A172 (cell line): ENCODE measurements around the gene L2HGDH. TPM values are rescaled to one million over a fixed set of nuclear protein-coding genes. Genes with fewer than 3 reads are reported as not detected.
"Not testable (repeated sequence)": the region's sequence is repeated elsewhere in the genome, so short reads cannot be mapped to it uniquely, and the experiment has no call there.

Experiments used
- DNase-seq: peaks from one replicate; pipeline ENCODE4 v3.0.0-alpha.2; 2015; ENCODE audit warnings: low spot score
- total RNA-seq: library from RNA; depleted of rRNA; stranded (reverse); fragments of >200 nt; shearing (Covaris generic); gene quantifications from 2 replicates; pipeline ENCODE4 v1.2.3, GENCODE V29; 2014; rRNA removed

The L2HGDH gene
- 3.3 and 3.7 TPM in 2 replicates for total RNA-seq

GRCh38 chr14:50311972-50312733, at the start of gene L2HGDH, which contains the start of gene DMAC2L:
L2HGDH (minus strand) TSS chr14:50312229; CDS start chr14:50312150, 79 bp downstream.
DMAC2L (plus strand) TSS chr14:50312324; CDS start chr14:50321488, 9,164 bp downstream.
- peak; percentile 72 for DNase-seq

- no peak for DNase-seq
These were observed 48.8 kb upstream of the L2HGDH start for GRCh38 chr14:50360851-50361250.

DNA sequence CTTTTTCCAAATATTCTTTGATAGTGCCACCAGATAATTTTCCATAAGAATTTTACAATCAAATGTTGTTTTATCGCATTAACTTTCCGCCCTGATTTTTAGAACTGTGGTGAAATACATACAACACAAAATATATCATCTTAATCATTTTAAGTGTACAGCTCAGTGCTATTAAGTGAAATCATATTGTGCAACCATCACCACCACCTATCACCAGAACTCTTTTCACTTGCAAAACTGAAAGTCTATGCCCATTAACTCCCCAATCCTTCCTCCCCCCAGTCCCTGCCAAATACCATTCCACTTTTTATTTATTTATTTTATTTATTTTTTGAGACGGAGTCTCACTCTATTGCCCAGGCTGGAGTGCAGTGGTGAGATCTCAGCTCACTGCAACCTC, 48.1 kb upstream of the L2HGDH start:
- no peak for DNase-seq

DNA sequence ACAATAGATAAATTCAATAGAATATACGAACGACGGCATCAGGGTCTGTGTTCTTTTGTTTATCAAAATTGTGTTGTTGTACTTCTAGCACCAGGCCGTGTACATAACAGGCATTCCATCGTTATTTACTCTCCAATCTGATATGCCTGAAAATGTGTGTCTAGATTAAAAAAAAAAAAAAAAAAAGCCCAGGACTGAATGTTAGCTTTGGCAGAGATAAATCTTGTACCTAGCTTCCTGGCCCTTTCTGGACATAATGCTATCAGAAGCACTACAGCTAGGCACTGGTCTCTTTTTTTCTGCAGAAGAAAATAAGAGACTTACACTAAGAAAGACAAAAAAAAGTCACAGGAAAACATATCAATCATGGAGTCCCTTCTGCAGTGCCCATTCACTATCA, 47.6 kb upstream of the L2HGDH start:
- no peak for DNase-seq

GRCh38 chr14:50357753-50358395, 45.8 kb upstream of the L2HGDH start:
- no peak for DNase-seq

DNA sequence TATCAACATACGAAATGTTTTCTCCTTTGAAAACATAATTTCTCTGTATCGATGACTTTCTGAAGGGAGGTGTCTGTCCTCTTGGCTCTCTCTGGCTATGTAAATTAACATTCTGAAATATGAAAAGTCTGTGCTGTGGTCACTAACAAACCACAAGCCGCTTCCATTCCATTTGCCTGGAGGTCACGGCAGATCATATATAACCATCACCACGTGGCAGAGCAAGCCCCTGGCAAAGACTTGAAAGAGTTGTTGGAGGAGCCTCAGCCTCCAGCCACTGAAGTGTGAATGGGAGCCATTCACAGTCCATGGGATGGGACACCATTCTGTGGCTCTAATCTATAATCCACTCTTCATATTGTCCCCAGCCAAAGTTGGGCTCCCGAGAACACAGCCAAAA, 45.1 kb upstream of the L2HGDH start:
- no peak for DNase-seq

DNA sequence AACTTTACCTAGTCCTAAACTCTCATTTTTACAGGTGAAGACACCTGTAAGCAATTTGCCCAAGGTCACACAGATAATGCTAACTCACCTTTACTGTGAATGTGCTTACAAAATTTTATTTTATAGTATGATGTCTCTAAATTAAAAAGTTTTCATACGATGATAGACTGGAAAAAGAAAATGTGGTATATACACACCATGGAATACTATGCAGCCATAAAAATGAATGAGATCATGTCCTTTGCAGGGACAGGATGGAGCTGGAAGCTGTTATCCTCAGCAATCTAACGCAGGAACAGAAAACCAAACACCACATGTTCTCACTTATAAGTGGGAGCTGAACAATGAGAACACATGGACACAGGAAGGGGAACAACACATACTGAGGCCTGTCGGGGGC, 44.3 kb upstream of the L2HGDH start:
- not testable (repeated sequence) for DNase-seq

GRCh38 chr14:50355692-50356091, 43.7 kb upstream of the L2HGDH start:
- no peak for DNase-seq

DNA sequence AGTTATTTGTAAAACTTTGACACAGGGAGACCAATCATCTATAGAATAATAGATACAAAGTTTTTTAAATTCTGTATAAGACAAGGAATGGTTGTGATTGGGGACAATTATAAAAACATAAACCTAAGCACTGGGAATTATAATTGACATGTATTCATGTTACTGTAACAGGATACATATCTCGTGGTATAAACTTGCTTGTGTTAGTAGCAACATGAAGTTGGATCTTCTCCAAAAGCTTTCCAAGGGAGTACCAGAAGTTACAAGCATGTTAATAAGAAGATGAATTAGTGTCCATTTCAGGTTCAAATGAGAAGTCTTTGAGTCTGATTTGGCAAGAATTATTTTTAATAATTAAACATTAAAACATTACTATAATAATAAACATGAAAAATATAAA, 42.5 kb upstream of the L2HGDH start:
- DNase-seq: no peak

DNA sequence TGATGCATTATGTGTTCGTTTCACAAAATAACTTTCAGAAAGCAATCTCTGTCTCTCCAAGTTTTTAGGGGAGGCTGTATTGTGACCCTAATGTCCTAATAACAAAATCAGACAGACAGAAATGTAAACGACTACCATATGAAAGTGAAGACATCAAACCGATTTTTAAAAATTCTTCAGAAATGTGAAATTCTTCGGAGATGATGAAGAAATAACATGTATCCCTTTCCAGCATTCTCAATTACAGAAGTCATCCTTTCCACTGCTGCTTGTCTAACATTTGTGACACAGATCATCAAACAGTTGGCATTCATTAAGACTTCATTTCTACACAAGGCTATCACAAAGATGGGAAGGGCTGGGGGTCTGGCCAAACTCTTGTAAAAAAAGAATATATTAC, 41.1 kb upstream of the L2HGDH start:
- DNase-seq: no peak

DNA sequence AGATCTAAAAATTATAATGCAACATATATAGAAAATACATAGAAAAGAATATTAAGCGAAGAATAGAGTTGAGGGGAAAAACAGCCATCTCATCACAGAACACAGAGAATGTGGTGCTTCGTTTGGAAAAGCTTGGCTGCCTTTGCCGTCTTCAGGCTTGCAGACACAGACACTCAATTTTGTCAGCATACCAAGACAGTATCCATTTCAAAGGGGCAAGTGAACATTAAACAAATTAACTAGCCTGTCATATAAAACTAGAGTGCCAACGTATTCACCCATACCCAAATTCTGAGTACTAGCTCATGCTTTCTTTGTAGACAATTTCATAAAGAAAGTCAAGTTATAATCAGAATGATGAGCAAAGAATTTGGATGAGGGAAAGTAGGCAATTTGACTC, 40.6 kb upstream of the L2HGDH start:
- no peak for DNase-seq

GRCh38 chr14:50350975-50351374, 38.9 kb upstream of the L2HGDH start:
- peak; percentile 15 for DNase-seq

DNA sequence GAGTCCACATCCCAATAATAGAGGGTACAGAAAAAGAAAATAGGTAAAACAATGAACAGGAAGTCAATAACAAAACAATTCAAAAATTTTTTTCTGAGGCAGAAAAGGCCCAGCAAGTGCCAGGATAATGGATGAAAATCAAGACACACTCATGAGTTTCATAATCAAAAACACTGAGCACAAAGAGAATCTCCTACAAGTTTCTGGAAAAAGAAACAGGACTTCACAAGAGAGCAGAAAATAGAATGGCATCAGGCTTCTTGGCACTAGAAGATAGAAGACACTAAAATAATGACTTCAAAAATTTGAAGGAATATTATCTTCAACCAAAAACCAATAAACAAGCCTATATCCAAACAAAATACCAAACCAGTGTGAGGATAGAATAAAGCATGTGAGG, 36.9 kb upstream of the L2HGDH start:
- DNase-seq: no peak

GRCh38 chr14:50347521-50347920, 35.5 kb upstream of the L2HGDH start:
- no peak for DNase-seq

DNA sequence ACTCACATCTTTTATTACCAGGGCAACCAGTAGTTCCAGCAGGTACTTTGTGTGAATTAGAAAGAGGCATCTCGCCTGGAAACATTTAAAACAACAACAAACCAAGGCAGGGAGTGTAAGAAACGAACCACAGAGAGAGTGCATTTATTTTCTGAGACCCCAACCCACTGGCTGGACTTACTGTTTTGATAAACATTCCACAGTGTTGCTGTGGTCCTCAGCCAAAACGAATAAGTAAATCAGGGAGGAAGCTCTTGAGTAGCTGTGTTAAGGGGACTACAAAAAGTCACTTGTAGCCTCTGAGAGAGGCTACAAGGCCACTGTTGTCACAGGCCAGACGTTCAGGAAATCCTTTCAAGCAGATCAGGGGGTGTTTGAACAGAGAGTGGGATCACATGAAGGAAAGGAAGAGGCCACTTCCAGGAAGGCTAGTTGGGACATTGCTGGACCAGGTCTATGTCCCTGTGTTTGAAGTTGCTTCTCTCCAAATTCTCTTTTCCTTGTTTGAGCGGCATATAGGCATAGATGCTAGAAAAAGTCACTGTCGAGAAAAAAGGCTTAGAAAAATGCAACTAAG, 33.9 kb upstream of the L2HGDH start:
- DNase-seq: no peak

- no peak for DNase-seq
These were observed 33.0 kb upstream of the L2HGDH start for GRCh38 chr14:50344876-50345563.

- DNase-seq: peak; percentile 45
These were observed 32.2 kb upstream of the L2HGDH start for GRCh38 chr14:50344116-50344775.

GRCh38 chr14:50343434-50343833, 31.4 kb upstream of the L2HGDH start:
- no peak for DNase-seq

GRCh38 chr14:50342221-50343078, 30.4 kb upstream of the L2HGDH start:
- peak; percentile 77 for DNase-seq

- DNase-seq: no peak
These were observed 28.9 kb upstream of the L2HGDH start for GRCh38 chr14:50340963-50341362.

GRCh38 chr14:50340045-50340444, 28.0 kb upstream of the L2HGDH start:
- no peak for DNase-seq
